Measurements from ENCODE around the gene TCAP.

TCAP gene

GRCh38 chr17:39658760-39659159 lies 6.4 kb upstream of the TCAP start:
- no peak overlapping the region for H3K4me3 ChIP-seq
- no peak for DNase-seq (ENCODE audit: low spot score)
- peak overlapping the region in 1 of 2 donors; percentile 43 for H3K27ac ChIP-seq
- no peak for TF ChIP-seq CTCF (IDR thresholded peaks at IDR 0.05)

GRCh38 chr17:39659279-39660010 lies 5.7 kb upstream of the TCAP start:
- Histone ChIP-seq H3K4me3 (no peak overlapping the region), H3K27ac (peak overlapping the region in 1 of 2 donors; percentile 43)
- DNase-seq (ENCODE audit: low spot score) = no peak
- no peak for TF ChIP-seq CTCF (IDR thresholded peaks at IDR 0.05)

- peak overlapping the region in 1 of 2 donors; percentile 43 for H3K27ac ChIP-seq
- no peak for TF ChIP-seq CTCF (IDR thresholded peaks at IDR 0.05)
- DNase-seq (ENCODE audit: low spot score) = no peak
- no peak overlapping the region for H3K4me3 ChIP-seq
Measured at GRCh38 chr17:39660011-39660360, 5.2 kb upstream of the TCAP start.

GRCh38 chr17:39660397-39661385 lies 4.5 kb upstream of the TCAP start:
- TF ChIP-seq CTCF (IDR thresholded peaks at IDR 0.05) = no peak
- H3K4me3 ChIP-seq = no peak overlapping the region
- no peak for DNase-seq (ENCODE audit: low spot score)
- H3K27ac ChIP-seq = peak overlapping the region in 1 of 2 donors; percentile 43

- no peak for DNase-seq (ENCODE audit: low spot score)
- Histone ChIP-seq H3K27ac (peak overlapping the region in 1 of 2 donors; percentile 34), H3K4me3 (no peak overlapping the region)
- no peak for TF ChIP-seq CTCF (IDR thresholded peaks at IDR 0.05)
Measured at GRCh38 chr17:39661744-39662541, 3.2 kb upstream of the TCAP start.

GRCh38 chr17:39662551-39663339 lies 2.4 kb upstream of the TCAP start:
- DNase-seq (ENCODE audit: low spot score) = no peak
- Histone ChIP-seq H3K27ac (peak overlapping the region; percentile 30 to 64), H3K4me3 (no peak overlapping the region)
- TF ChIP-seq CTCF (IDR thresholded peaks at IDR 0.05) = no peak

Measured in coronary artery (tissue), 2 donors.